Ureter (tissue), 1 donor: ENCODE measurements around the gene MORN3. TPM values are rescaled to one million over a fixed set of nuclear protein-coding genes. Genes with fewer than 3 reads are reported as not detected.
"Not testable (repeated sequence)": the region's sequence is repeated elsewhere in the genome, so short reads cannot be mapped to it uniquely, and the experiment has no call there.

Source experiments
- DNase-seq: peaks from one replicate; pipeline ENCODE4 v3.0.0-alpha.2; 2020; ENCODE audit warnings: low spot score
- total RNA-seq: library from RNA; stranded (reverse); gene quantifications from one replicate; pipeline ENCODE4 v1.2.4, GENCODE V29; 2023
- donor health status: DM: yes; HTN: yes; CAD: no.

Gene MORN3
- 1.8 TPM for total RNA-seq

GRCh38 chr12:121669521-121669900 is at the start of gene MORN3:
TSS of gene MORN3 (minus strand) at chr12:121669654. CDS start at chr12:121669483, 171 bp downstream.
- DNase-seq = no peak

- DNase-seq = no peak
These were observed 49.3 kb upstream of the MORN3 start for GRCh38 chr12:121718653-121719239.

- DNase-seq = no peak
These were observed 47.7 kb upstream of the MORN3 start for GRCh38 chr12:121717041-121717699.

GRCh38 chr12:121715862-121716435 is 46.5 kb upstream of the MORN3 start:
- no peak for DNase-seq

- not testable (repeated sequence) for DNase-seq
These were observed 45.6 kb upstream of the MORN3 start for GRCh38 chr12:121715055-121715454.

- no peak for DNase-seq
These were observed 44.3 kb upstream of the MORN3 start for GRCh38 chr12:121713793-121714192.

GRCh38 chr12:121713257-121713777 is 43.9 kb upstream of the MORN3 start:
- DNase-seq = peak; percentile 57

GRCh38 chr12:121712461-121713256 is 43.2 kb upstream of the MORN3 start, which contains the start of gene TMEM120B:
TSS of gene TMEM120B (plus strand) at chr12:121712752. CDS start at chr12:121712896, 144 bp downstream.
- peak; percentile 88 for DNase-seq

- DNase-seq = no peak
These were observed 42.7 kb upstream of the MORN3 start for GRCh38 chr12:121712190-121712460.

GRCh38 chr12:121711361-121712189 is 42.1 kb upstream of the MORN3 start:
- DNase-seq = no peak

GRCh38 chr12:121709478-121709961 is 40.1 kb upstream of the MORN3 start:
- DNase-seq = no peak

- DNase-seq = not testable (repeated sequence)
These were observed 39.6 kb upstream of the MORN3 start for GRCh38 chr12:121709064-121709424.

GRCh38 chr12:121708313-121709063 is 39.0 kb upstream of the MORN3 start:
- no peak for DNase-seq

- no peak for DNase-seq
These were observed 36.1 kb upstream of the MORN3 start for GRCh38 chr12:121705514-121705913.

GRCh38 chr12:121702944-121703343 is 33.5 kb upstream of the MORN3 start:
- DNase-seq = no peak

- DNase-seq = no peak
These were observed 32.3 kb upstream of the MORN3 start for GRCh38 chr12:121701667-121702277.

- not testable (repeated sequence) for DNase-seq
These were observed 28.4 kb upstream of the MORN3 start for GRCh38 chr12:121697861-121698260.

GRCh38 chr12:121697093-121697698 is 27.7 kb upstream of the MORN3 start:
- DNase-seq = no peak

GRCh38 chr12:121693155-121693687 is 23.8 kb upstream of the MORN3 start:
- DNase-seq = no peak
